Ovary (tissue), 3 donors: Measurements from ENCODE around the gene CTDSPL.

Experiments used
- CTCF ChIP-seq, 3 donors: fragments of 450-650 bp in 2 of 3; fragments of 200-600 bp in 1 of 3; IDR thresholded peaks; one replicate each; pipeline versions ENCODE4 v1.5.1 to v1.8.0; 2016 to 2022; ENCODE audit warnings: antibody characterized with exemption in 3 of 3, mild to moderate bottlenecking in 1 of 3
- POLR2A ChIP-seq: fragments of 450-650 bp; IDR thresholded peaks from one replicate; pipeline ENCODE4 v1.6.1; 2017; ENCODE audit warnings: antibody characterized with exemption, mild to moderate bottlenecking, moderate library complexity
- donor health status: DM: no; HTN: no; CAD: no.

GRCh38 chr3:37982331-37982730 is 120.7 kb downstream of the CTDSPL start:
- TF ChIP-seq CTCF (IDR thresholded peaks at IDR 0.05): no peak
- no peak for TF ChIP-seq POLR2A
